CD4-positive, alpha-beta T cell treated with Interleukin-15 for 1 hour (primary cell): ENCODE results near the gene DEPP1.
A peak's percentile ranks its signal among the peaks of the same experiment; 100 is the strongest.

Experiments used
- DNase-seq: peaks from one replicate; pipeline ENCODE4 v3.0.0-alpha.2; 2020

The DEPP1 gene

GRCh38 chr10:44993226-44993921, 14.8 kb upstream of the DEPP1 start:
- DNase-seq, result no peak

DNA sequence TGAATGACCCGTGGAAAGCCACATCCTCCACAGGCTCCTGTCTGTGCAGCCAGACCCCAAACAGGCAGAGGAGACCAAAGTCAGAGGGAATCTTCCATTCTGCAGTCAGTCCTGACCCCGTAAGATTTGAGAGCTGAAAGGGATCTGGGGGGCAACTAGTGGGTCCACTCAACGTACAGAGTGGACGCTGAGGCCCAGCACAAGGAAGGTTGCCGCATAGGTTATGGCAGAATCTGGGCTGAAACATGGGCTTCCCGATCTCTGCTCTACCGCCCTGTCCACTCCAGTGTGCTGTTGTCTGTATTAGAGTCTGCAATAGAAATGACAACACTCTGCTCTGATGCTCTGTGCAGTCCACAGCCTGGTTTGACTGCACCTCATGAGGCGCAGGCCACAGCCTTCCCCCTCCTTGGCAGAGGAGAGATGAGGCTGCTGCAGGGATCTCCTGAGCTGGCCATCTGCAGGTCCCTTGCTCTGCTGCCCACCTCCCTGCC, 14.2 kb upstream of the DEPP1 start:
- no peak for DNase-seq

DNA sequence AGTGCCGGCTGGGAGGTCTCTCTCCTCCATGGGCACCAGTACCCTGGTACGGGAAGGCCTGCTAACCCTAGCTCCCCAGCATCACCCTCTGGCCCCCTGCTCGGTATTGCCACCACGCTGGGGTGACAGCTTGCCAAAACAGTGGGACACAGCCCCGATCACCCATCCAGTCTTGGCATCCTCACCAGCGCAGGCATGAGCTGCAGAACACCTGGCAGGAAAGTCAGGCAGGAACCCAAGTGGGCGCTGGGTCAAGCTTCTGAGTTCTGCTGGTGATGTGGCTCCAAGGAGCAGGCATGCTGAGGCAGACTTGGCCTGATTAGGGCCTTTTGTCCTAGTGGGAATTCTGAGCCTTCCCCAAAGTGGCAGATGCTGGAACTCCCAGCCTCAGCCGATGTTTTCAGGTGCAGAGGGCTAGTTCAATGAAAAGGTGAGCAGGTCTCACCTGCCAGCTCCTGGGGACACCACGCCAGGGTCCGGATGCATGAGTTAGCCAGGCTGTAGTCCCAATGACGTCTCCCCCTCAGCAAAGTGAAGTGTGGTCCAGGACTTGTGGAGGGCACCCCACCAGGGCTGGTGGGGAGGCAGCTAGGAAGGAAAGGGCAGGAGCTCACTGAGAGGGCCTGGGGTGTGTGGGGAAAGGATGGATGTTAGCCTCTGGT, 13.6 kb upstream of the DEPP1 start:
- no peak for DNase-seq

DNA sequence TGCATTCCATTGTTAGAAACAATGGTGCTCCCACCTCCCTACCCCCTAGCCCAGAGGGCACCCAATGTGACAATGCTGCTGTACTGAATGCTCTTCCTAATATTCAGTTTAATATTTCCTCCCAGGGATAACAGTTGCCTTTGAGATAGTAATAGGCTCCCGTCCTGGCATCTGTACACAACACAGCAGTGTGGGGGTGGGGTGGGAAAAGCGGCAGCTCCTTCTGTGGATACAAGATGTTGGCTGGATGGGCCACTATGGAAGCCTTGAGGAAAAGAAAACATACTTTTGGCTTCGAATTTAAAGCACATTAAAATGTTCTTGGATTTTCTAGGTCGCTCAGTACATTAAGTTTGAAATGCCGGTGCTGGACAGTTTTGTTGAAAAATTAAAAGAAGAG, 13.0 kb upstream of the DEPP1 start:
- DNase-seq, result no peak

DNA sequence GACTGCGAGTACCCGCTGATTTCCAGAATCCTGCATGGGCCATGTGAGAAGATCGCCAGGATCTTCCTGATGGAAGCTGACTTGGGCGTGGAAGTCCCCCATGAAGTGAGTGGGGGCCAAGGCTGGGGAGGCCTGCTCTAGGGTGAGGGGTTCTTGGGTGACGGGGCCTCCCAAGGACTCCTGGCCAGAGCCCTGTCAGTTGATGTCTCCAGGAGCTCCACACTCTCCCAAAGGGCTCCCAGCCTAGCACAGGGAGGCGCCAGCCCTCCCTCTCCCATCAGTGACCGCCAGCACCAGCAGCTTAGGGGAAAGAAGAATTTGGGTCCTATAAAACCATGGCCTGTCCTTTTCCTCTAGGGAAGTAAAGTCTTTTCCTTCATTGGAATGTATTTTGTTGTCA, 12.4 kb upstream of the DEPP1 start:
- DNase-seq, result no peak

DNA sequence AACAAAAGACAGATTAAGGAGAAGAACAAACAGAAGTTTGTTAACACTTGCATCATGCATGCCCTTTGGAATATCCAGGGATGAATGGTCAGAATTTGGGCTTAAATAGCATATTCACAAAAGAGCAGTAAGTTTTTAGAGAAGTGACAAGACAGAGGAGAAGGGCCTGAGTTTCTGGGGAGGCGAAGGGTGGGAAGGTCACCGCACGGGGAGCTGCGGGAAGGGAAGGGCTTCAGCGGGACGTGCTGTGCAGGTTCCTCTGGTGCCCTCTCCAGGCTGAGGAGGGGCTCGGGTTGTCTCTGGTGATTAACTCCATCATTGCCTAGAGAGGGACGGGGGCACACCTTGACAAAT, 11.7 kb upstream of the DEPP1 start:
- DNase-seq, result no peak

GRCh38 chr10:44989597-44990301, 11.1 kb upstream of the DEPP1 start:
- DNase-seq, result no peak

- DNase-seq, result no peak
These were observed 10.5 kb upstream of the DEPP1 start for GRCh38 chr10:44988957-44989585.

GRCh38 chr10:44986670-44987069, 8.1 kb upstream of the DEPP1 start:
- DNase-seq, result no peak

DNA sequence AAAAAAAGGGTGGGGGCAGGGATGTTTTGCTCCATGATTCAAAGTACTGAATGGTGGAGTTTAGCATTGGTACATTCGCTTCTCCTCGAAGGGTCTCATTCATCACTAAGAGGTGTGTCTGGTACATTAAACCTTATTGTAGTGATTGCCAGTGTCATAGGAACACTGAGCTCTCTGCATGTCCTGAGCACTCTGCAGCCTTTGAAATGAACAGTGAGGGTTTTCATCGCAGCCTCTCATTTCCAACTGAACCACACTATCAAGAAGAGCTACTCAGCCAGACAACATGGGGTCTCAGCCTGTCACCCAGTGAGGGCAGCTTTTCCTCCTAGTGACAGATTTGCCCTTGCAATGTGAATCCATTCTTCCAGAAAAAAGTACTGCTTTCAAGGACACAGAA, 7.6 kb upstream of the DEPP1 start:
- no peak for DNase-seq

- DNase-seq, result no peak
These were observed 6.6 kb upstream of the DEPP1 start for GRCh38 chr10:44985175-44985681.

GRCh38 chr10:44984671-44985101, 6.1 kb upstream of the DEPP1 start:
- DNase-seq, result no peak

DNA sequence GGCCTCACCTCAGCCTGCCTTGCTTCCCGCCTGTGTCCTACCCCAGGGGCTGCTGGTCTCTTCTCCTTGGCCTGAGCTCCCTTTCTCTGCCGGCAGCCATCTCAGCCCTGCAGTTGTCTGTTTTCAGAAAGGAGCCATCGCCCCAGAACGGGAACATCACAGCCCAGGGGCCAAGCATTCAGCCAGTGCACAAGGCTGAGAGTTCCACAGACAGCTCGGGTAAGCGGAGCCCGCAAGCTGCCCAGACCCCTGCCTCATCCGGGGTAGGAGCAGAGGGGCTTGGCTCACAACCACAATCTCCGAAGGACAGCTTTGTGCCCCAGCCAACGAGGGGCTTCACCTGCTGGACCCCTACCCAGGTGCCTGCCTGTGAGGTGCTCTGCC, 5.3 kb upstream of the DEPP1 start:
- DNase-seq, result no peak

GRCh38 chr10:44983066-44983894, 4.7 kb upstream of the DEPP1 start:
- DNase-seq, result no peak

GRCh38 chr10:44982496-44982895, 3.9 kb upstream of the DEPP1 start:
- no peak for DNase-seq

- no peak for DNase-seq
These were observed 3.5 kb upstream of the DEPP1 start for GRCh38 chr10:44982114-44982460.

DNA sequence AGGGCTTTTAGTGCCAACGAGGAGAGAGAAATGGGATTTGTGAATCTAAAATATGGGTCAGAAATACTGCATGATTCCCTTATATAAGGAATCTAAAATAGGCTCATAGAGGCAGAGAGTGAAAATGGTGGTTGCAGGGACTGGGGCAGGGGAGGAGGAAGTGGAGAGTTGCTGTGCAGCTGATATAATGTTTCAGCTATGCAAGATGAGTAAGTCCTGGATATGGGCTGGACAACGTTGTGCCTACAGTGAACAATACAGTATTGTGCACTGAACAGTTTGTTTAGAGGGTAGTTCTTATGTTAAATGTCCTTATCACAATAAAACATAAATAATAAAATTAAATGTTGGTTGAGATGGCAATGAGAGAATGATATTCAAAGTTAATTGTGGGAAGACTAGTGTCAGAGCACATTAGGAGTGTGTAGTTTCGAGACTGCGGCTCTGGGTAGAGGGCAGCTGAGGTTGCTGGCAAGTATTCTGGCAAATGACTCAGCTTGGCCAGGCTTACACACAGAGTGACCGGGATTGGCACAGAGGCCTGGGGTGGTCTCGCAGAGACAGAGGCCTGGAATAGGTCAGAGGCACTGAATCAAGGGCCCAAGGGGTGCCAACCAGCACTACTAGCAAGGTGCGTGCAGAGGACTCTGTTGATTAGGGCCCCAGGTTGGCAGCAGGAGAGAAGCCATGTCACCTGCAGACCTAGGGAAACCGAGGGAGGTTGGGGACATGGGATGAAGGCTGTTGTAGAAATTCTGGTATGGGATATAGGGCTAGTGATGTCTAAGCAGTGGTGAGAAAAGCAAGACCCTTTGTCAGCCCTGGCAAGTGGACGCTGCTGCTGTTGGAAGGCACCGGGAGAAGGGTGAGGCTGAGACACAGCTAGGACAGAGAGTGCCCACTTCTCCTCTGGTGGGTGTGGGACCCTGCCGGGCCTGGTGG, 2.8 kb upstream of the DEPP1 start:
- DNase-seq, result no peak

GRCh38 chr10:44980309-44981171, 1.9 kb upstream of the DEPP1 start:
- DNase-seq, result peak; percentile 12

DNA sequence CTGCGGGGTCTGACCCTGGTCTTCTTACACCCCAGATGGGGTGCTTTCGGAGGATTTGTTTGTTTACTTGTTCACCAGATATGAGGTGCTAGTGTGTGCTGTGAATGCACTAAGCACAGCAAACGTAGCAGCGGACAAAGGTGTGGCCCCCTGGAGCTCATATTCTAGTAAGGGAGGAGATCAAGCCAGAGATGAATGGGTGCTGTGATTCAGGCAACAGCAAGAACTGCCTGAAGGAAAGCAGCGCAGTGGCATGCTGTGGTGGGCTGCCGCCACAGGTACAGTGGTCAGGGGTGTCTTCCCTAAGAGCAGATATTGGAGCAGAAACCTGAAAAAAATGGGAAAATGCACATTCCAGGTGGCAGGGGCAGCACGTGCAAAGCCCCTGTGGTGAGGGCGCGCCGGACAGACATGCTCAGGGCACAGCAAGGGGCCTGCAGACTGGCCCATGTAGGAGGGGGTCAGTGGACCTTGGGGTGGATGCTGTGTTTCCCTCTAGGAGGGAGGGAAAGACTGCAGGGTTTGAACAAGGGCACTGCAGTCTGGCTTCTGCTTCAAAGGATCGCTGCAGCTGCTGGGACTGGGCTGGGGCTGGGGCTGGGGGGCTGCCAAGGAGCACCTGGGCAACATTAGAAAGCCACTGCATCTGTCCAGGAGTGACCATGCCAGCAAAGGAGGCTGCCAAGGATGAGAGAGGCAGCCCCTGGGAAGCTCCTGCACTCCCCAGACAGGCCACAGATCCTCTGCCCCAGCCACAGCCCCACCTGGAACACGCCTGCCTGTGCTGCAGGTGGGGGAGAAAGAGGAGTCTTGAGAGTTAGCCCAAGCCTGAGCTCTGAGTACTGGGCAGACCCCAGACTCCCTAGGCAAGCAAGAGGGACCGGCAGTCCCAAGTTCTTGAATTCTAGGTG, 927 bp upstream of the DEPP1 start:
- DNase-seq, result peak; percentile 8
